ENCODE data around the gene SRL.
"Not testable (repeated sequence)": the region's sequence is repeated elsewhere in the genome, so short reads cannot be mapped to it uniquely, and the experiment has no call there.

The SRL gene

GRCh38 chr16:4220358-4220757, 21.5 kb downstream of the SRL start:
- DNase-seq, result no peak

- no peak for DNase-seq
Measured at GRCh38 chr16:4218202-4218601, 23.7 kb downstream of the SRL start.

DNA sequence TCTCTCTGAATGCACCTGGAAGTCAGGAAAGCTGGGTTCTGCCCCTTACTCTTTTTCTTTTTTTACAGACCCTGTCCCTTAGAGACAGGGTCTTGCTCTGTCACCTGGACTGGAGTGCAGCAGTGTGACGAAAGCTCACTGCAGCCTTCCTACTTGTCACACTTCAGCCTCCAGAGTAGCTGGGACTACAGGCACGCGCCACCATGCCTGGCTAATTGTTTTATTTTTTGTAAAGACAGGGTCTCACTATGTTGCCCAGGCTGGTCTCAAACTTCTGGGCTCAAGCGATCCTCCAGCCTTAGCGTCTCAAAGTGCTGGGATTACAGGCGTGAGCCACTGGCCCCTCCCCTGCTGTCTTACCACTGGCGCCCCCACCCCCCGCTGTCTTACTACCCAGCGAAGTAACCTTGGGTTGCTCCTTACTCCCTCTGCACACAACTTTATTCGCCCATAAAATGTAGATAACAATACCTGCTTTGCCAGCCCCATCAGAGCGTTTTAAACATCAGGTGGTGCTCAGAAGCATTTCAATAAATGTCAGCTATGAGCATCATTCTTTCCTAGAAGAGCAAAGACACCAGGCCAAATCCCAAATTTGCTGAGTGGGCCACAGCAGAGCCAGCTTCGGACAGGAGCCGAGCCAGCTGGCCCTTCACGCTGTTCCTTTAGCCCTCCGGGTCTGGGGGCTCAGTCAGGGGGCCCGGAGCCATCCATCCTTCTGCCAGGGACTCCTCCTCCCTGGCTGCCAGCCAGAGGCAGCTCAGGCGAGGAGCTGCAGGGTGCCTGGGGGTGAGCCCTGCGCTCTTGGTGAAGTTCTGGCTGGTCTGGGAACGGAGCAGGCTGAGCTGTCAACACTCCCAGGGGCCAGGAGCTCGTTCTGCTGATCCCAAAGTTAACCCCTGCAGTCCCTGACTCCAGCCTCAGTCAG, 24.4 kb downstream of the SRL start:
- DNase-seq, result no peak

DNA sequence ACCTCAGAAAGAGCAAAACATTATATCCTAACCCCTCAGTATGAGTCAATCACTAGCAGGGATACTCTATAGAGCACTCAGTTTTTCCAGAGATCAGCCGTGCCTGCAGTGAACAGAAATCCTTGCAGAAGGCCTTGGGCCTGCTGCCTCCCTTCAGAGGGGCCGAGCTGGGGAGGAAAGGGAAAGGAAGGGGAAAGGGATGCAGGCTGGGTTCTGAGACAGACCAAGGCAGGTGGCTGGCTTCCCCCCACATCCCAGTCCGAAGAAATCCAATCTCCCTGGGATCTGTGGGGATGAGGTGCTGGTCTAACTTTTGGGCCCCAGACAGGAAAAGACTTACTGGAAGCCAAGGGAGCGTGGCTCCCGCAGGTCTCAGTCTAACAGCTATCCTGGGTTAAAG, 25.3 kb downstream of the SRL start:
- no peak for DNase-seq

GRCh38 chr16:4215106-4215505, 26.8 kb downstream of the SRL start:
- DNase-seq, result no peak

- DNase-seq, result no peak
Measured at GRCh38 chr16:4214215-4214621, 27.7 kb downstream of the SRL start.

GRCh38 chr16:4213737-4214136, 28.1 kb downstream of the SRL start:
- DNase-seq, result no peak

- no peak for DNase-seq
Measured at GRCh38 chr16:4212934-4213296, 29.0 kb downstream of the SRL start.

DNA sequence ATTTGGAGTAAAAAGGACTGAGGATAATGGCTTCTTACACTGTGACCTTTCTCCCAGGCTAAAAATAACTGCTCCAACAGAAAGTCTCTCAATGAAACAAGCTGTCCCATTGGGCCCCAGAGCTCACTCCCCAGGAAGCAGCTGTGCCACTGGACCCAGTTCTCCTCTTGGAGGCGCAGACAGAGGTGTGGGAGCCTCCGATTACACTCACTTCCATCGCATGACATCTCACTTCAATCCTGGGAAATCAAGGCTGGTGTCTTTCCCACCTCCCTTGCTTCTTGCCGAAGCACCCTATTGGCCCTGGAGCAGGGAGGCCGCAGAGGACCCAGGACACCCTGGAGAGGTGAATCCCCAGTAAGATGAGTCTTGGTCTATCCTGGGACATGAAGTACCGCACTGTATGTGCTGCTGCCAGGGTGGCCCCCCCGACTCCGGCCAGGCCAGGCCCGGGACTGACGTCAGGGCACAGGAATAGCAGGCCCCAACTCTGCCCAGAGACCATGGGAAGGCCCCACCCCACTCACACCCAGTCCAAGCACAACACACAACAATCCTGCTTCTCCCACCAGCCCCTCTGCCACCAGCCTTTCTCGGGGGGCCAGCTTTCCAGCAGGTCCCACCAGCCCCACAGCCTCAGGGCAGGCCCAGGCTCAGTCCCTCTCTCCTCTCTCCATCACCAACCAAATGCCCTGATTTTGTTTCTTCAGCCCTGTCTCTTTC, 29.5 kb downstream of the SRL start:
- DNase-seq, result no peak

- DNase-seq, result not testable (repeated sequence)
Measured at GRCh38 chr16:4211445-4212210, 30.3 kb downstream of the SRL start.

- no peak for DNase-seq
Measured at GRCh38 chr16:4209666-4210065, 32.2 kb downstream of the SRL start.

- no peak for DNase-seq
Measured at GRCh38 chr16:4208341-4208751, 33.5 kb downstream of the SRL start.

DNA sequence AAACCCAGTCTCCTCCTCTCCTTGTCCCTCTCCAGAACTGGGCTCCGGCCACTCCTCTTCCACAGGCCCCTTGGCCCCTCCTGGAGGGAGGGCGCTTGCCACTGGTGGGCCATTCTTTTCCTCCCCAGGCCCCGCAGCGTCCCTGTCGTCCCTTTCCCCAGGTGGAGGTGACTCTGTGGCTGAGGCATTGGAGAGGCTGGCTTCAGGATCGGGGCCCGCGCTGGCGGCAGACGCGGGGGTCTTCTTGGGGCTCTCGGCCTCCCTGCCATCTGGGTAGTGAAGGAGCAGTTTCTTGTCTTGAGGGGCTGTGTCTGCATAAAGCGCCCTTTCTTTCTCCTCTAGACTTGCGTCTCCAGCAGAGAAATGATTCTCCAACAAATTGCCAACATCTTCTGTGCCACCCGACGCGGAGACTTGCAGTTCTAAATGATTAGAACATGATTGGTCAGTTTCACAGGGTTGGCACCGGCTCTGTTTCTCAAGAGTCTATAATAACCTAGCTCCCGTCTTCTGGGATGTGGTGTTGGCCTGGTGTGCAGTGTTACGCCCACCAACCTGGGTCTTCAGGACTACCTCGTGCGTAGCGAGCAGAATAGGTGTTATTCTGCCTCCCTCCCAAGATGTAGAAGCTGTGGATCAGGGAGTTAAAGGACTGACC, 34.1 kb downstream of the SRL start:
- no peak for DNase-seq

DNA sequence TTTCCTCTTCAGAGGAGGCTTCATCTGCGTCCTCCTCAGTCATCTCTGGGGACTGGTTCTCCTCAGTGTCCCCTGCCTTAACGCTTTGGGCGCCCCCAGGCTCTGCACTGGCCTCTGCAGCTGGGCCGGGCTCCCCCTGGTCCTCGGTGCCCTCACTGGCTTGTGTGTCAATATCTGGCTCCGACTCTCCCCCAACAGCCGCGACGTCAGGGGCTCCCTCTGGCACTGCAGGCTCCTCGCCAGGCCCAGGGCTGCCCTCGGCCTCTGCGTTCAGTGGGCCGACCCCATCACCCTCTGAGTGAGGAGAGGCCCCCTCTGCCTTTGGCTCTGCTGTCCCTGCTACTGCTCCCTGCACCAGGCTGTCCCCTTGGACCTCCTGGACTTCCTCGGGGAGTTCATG, 34.7 kb downstream of the SRL start:
- no peak for DNase-seq

GRCh38 chr16:4206680-4207079, 35.2 kb downstream of the SRL start:
- DNase-seq, result no peak

GRCh38 chr16:4205971-4206370, 35.9 kb downstream of the SRL start:
- DNase-seq, result no peak

DNA sequence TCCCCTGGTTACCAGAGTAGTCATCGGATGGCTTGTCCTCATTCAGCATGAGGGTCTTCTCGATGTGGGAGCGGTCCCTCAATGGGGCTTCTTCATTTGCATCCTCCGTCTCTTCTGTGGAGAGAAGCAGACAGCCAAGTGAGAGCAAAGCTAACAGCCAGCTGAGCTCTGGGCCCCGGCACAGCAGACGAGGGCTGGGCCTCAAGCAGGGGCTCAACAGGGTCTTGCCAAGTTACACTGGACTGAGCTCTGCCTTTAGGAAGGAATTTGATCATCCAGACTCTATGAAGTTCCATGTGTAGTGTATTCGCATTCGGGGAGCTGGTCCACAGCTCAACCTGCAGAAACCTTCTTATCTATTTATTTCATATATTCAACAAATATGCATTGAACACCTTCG, 37.4 kb downstream of the SRL start:
- DNase-seq, result no peak

GRCh38 chr16:4203748-4204147, 38.1 kb downstream of the SRL start:
- DNase-seq, result no peak

DNA sequence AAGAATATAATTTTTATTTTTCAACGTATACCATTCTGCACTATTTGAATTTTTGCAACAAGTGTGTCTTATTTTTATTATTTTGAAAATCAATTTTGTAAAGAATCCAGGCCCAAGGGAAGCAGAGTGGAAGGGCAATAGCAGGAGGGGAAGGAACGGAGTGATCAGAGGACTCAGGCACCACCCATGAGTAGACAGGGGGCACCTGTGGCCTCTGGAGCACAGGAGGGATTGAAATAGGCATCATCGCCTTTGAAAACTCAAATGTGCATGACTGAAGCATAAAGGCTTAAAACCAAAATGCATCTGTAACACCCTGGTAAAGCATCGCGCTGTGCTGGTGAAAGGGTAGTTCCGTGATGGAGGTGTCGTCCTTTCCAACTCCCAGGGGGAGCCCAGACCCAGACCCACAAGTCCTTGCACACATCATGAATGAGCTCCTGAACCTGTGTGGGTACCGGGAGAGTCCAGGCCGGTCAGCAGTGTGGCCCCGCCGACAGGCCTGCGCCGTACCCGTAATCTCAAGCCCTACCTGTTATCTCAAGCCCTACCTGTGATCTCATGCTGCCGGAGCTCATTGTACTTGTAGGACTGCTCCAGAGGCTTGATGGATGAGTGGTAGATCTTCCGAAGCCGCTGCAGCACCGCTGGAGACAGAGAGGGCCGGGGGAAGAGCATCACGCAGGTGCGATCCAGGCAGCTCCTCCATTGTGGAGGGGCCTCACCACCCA, 39.1 kb downstream of the SRL start:
- DNase-seq, result no peak

DNA sequence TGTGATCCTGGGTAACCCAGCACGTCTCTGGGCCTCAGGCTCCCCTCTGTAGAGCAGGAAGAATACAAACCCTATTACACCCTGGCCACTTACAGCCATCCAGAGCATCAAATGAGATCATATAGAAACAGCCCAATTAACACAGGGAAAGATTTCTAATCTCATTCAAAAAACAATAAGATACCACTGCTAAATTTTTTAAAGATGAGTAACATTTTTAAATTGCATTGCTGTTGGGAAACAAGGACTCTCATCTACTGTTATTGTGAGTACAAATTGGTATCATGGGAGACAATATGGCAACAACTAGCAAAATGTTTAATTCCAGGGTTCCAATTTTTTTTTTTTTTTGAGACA, 41.1 kb downstream of the SRL start:
- no peak for DNase-seq

GRCh38 chr16:4200000-4200780, 41.7 kb downstream of the SRL start:
- DNase-seq, result peak; percentile 4

GRCh38 chr16:4198816-4199215, 43.1 kb downstream of the SRL start:
- DNase-seq, result no peak
